GM12892 (cell line): Measurements from ENCODE around the gene NIPSNAP2.

Source experiments
- POLR2A ChIP-seq: IDR thresholded peaks from 2 replicates; pipeline ENCODE4 v1.6.1; 2011; ENCODE audit warnings: low read depth, low read length, control low read depth
- POLR2AphosphoS5 ChIP-seq: IDR thresholded peaks from 2 replicates; pipeline ENCODE4 v1.6.1; 2011; ENCODE audit warnings: low read depth, low read length, control low read depth
- TAF1 ChIP-seq: IDR thresholded peaks from 2 replicates; pipeline ENCODE4 v1.6.1; 2011; ENCODE audit warnings: low read depth, mild to moderate bottlenecking, control low read depth, low read length, borderline replicate concordance

GRCh38 chr7:56028942-56029630 is 64.7 kb downstream of the NIPSNAP2 start:
- TF ChIP-seq TAF1, result no peak
- TF ChIP-seq POLR2AphosphoS5, result no peak
- TF ChIP-seq POLR2A, result no peak
